ENCODE data around the gene AMER1.

DNA sequence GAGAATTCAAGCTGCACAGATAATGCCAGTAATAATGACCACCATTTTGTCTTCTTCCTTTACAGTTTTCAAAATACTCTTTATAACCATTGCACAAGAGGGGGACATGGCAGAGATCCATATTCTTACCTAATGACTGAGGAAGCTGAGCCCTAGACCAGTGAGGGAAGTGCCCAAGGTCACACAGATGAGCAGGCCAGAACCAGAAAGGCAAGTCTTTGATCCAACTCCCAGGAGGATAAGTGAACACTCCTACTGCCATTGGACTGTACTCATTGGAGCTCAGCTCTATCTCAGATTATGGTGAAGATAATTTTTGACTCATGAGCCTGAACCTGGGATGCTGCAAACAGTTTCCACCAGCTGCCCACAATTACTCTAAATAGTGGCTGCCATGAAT, 28.6 kb downstream of the AMER1 start:
- TF ChIP-seq, protein P1, sequence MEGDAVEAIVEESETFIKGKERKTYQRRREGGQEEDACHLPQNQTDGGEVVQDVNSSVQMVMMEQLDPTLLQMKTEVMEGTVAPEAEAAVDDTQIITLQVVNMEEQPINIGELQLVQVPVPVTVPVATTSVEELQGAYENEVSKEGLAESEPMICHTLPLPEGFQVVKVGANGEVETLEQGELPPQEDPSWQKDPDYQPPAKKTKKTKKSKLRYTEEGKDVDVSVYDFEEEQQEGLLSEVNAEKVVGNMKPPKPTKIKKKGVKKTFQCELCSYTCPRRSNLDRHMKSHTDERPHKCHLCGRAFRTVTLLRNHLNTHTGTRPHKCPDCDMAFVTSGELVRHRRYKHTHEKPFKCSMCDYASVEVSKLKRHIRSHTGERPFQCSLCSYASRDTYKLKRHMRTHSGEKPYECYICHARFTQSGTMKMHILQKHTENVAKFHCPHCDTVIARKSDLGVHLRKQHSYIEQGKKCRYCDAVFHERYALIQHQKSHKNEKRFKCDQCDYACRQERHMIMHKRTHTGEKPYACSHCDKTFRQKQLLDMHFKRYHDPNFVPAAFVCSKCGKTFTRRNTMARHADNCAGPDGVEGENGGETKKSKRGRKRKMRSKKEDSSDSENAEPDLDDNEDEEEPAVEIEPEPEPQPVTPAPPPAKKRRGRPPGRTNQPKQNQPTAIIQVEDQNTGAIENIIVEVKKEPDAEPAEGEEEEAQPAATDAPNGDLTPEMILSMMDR (conservative IDR thresholded peaks at IDR 0.05; ENCODE audit: low read depth, low read length) = no peak
- no peak for TF ChIP-seq EZH2 (IDR thresholded peaks at IDR 0.05; ENCODE audit: borderline replicate concordance, low read depth, low read length, poor library complexity, severe bottlenecking)

All from A673 (cell line).